ENCODE measurements around the gene TENM4.

Gene TENM4

GRCh38 chr11:79122759-79123158 lies 318.1 kb downstream of the TENM4 start:
- DNase-seq (ENCODE audit: low read depth in 2 of 2), result no peak

DNA sequence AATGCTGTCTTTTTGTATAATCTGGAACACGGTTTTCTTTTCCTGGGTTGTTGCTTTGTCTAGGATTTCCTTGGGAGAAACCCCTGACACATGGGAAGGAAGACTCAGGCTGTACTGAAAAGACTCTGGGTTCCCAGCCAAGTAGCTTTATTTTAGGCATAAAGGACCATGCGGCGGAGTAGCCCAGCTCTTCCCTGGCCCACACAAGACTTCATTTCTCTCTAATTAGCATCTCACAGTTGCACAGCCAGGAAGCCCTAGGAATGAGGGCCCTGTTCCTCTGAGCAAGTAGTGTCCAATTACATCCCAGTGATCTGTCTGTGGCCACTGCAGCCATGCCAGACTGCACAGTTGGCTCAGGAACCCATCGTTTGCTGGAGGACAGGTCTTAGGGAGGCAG lies 319.5 kb downstream of the TENM4 start:
- no peak for DNase-seq (ENCODE audit: low read depth in 2 of 2)

GRCh38 chr11:79119491-79120284 lies 321.1 kb downstream of the TENM4 start:
- no peak for DNase-seq (ENCODE audit: low read depth in 2 of 2)

DNA sequence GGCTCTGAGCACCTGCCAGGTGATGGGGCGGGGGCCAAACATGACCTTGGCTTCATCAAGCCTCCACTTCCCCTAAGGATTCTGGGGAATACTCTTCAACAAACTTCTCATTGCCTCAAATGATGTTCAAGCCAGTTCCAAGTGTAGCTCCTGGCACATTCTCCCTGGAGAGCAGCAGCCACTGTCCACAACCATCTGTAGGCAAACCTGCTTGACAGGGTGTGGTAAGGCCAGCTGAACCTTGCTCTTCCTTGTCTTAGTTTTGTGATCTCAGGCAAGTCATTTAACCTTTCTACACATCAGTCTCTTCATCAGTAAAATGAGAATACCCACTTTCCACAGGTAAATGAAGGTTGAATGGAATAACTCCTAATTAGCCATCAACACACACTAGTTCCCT lies 323.3 kb downstream of the TENM4 start:
- no peak for DNase-seq (ENCODE audit: low read depth in 2 of 2)

DNA sequence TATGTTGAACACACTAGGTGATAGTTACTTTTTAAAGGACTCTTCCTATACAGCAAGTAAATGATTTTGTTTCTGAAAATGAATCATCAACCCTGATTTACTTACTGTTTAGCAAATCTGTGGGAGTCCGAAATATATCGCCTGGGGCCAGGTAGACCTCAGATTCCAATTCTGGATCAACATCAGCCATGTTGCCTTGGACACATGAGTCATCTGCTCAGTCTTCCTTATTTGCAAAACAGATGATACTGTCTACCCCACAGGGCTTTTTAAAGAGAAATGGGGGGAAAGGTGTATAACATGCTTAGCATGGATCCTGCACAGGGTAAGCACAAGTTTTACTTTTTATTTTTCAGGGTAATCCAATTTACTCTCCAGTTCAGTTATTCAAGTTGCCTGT lies 324.2 kb downstream of the TENM4 start:
- DNase-seq (ENCODE audit: low read depth in 2 of 2), result no peak

DNA sequence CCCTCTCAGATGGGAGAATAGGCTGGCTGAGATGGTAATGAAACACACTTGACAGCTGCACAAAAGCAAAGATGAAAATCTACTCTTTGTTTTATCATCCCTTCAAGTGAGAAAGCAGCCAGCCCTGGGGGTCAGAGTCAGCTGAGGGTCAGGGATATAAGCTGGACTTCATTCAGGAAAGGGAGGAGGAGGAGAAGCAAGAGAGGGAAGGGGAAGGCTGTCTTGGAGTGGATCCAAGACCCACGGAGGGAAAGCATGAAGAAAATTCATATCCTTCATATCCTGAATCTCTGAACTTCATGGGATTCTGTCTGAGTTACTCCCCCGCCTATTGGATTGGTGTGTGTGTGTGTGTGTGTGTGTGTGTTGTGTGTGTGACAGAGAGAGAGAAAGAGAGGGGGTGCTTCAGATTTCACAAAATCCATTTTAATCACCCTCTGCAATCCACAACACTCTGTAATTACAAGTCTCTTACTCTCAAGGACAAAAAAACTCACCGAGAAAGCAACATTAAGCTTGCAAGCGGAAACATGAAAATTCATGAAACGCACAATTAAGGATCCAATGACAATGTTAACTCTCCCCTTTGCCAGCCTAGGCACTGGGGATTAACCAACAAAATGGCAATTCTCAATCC lies 327.7 kb downstream of the TENM4 start:
- no peak for DNase-seq (ENCODE audit: low read depth in 2 of 2)

GRCh38 chr11:79110796-79111195 lies 330.0 kb downstream of the TENM4 start:
- no peak for DNase-seq (ENCODE audit: low read depth in 2 of 2)

DNA sequence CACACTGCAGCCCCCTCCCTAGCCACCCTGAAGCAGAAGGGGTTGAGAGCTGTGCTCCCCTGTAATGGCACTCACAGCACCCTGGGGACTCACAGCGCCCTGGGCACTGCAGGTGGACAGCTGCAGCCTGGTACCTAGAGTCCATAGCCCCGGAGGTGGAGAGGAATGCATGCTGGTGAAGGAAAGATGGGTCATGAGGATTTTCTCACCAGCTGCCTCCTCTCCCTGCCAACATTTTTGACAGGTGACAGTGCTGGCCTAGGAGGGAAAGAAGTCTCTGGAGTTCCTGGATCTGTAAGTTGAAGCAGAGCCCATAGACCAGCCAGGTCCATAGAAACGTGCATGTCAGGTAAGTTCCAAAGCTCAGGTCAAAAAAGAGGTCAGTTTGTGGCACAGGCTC lies 330.5 kb downstream of the TENM4 start:
- no peak for DNase-seq (ENCODE audit: low read depth in 2 of 2)

GRCh38 chr11:79108851-79109250 lies 332.0 kb downstream of the TENM4 start:
- DNase-seq (ENCODE audit: low read depth in 2 of 2), result no peak

GRCh38 chr11:79102840-79103239 lies 338.0 kb downstream of the TENM4 start:
- no peak for DNase-seq (ENCODE audit: low read depth in 2 of 2)

GRCh38 chr11:79101656-79102055 lies 339.2 kb downstream of the TENM4 start:
- no peak for DNase-seq (ENCODE audit: low read depth in 2 of 2)

GRCh38 chr11:79100093-79100910 lies 340.5 kb downstream of the TENM4 start:
- DNase-seq (ENCODE audit: low read depth in 2 of 2), result no peak

DNA sequence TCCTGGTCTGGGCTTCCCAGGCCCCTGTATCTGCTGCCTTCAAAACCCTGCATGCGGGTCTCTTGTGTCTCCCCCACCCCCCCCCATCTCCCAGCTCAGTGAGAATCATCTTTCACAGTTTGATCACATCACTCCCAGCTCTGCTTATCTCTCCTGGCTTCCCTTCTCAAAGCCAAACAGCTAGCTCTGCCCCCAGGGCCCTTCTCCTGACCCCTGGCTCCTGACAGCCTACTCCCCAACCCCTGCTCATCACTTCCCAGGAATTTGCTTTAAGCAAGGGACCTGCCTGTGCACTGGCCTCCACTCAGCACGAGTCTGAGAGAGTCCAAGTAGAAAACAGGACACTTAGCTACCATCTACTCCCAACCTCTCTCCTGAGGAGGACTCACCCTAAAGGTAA lies 342.7 kb downstream of the TENM4 start:
- no peak for DNase-seq (ENCODE audit: low read depth in 2 of 2)

DNA sequence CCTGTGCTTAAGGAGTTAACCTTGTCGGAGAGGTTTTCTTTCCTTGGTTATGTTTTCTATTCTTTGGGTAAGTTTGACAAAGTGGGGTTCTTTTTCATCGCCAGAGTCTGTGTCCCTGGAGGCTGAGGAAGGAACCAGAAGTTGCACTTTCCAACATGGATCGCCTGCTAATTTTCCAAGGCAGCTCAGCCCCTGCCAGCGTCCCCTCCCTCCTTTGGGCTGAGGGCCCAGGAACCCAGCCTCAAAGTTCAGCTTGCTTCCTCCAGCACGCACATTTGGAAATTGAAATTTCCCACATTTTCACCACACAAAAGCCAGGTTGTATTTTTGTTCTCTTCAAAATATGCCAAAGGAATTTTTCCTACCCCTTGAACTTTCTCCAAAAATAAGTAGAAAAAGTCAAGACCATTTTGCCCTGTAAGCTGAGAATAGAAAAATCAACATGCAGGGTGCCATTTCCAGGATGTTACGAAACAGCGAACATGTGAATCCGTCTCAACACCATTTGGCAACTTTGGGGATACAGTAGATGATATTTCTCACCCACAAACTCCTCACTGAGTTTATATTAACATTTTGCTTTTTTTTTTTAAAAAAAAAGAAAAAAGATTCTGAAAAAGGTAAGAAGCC lies 343.5 kb downstream of the TENM4 start:
- DNase-seq (ENCODE audit: low read depth in 2 of 2), result no peak

DNA sequence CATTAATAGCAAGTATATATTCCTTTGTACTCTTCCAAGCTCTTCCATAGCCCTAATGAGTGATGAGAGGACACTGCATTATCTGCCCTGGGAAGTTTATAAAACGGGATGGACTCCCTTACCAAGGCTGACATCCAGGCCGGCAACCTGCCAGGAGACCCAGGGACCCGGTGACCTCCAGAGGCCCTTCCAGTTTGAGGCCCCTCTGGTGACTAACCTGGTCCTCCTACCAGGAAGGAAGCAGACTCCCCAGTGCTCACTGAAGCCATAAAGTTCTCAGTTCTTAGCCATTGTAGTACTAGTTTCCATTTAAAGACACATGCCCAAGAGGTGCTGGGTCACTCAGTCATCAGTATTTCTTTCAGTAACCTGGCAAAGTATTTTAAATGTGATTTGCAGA lies 345.4 kb downstream of the TENM4 start:
- DNase-seq (ENCODE audit: low read depth in 2 of 2), result no peak

DNA sequence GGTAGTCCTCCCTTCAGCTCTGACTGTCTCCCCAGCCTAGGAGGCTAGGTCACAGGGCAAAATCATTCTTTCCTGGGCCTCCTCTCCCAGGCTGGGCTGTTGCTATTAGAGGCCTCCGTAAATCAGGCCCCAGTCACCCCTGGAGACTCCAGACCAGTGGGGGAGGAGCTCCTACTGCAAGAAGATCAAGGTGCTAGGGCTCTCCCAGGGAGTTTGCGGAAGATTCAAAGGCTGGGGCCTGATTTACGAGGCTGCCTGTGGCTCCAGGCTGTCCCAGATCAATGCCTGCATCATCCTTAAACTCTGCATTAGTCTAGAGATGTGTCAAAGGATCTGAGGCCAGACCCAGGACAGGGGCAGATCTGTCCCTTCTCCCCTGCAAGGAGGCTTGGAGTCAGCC lies 346.2 kb downstream of the TENM4 start:
- DNase-seq (ENCODE audit: low read depth in 2 of 2), result no peak

DNA sequence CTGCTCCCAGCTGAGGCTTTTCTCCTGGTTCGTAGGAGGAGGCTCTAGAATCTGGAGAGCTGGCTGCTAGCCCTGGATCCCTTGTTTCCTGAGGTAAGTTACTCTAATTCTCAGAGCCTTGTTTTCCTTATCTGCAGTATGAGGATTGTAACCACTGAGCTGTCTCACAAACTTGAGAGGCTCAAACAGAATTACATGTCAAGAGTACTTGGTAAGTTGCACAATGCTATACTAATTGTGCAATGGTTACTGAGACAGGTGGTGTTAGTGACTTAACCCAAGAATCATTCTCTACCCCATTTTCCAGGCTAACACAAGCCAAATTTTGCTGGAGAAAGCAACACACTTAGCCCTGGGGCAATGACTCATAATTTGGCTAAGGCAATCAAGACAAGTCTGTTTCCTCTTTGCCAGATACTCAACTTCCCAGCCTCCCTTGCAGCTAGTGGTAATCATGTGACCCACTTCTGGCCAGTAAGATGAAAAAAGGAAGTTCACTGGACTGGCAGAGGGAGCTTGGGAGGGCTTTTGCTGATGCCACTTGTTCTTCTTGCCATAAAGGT lies 348.0 kb downstream of the TENM4 start:
- DNase-seq (ENCODE audit: low read depth in 2 of 2), result no peak

DNA sequence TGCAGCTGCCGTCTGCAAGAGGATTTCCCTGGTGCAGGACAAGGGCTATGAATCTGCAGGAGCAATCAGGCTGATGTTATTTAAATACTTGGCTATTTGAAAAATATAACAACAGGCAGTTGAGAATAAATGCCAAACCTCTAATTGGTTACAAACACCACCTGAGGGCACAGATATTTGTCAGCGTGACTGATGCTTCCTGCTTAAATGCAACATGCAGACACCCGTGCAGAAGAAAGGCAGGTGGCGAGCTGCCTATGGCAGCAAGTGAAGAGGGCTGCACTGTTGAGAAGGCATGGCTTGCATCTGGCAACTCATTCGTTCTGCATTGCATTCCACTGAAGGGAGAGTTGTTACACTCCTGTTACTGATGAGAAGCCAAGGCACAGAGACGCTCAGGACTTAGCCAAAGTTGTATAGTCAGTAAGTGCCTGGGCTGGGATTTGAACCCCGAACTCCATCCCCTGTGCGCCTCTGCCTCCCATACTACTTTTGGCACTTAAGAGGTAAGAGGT lies 350.6 kb downstream of the TENM4 start:
- no peak for DNase-seq (ENCODE audit: low read depth in 2 of 2)

GRCh38 chr11:79089601-79090000 lies 351.2 kb downstream of the TENM4 start:
- DNase-seq (ENCODE audit: low read depth in 2 of 2), result no peak

- DNase-seq (ENCODE audit: low read depth in 2 of 2), result no peak
Measured at GRCh38 chr11:79088967-79089366, 351.9 kb downstream of the TENM4 start.

DNA sequence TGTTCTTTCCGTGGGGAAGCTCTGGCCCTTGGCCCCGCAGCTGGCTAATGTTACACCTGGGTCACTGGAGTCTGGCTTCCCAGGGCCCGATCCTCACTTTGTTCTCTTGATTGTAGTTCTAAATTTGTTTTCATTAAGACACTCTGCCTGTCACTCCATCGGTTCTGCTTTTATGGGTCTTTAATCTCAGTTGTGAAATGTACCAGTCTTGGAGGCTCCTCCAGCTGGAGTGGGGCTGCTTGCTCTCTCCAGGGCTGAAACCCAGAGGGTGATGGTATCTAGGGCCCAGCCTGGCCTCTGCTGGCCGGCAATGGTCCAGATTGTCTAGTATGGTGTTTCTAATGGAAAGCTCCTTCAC lies 352.9 kb downstream of the TENM4 start:
- no peak for DNase-seq (ENCODE audit: low read depth in 2 of 2)

Measured in stimulated activated CD8-positive, alpha-beta memory T cell treated with anti-CD3 and anti-CD28 coated beads, Interleukin-7, amount 100 ng/mL, for 4 hours (primary cell).